Body of pancreas (tissue), 4 donors: Measurements from ENCODE around the gene SSX5. TPM values are rescaled to one million over a fixed set of nuclear protein-coding genes. Genes with fewer than 3 reads are reported as not detected.
"Not testable (repeated sequence)": the region's sequence is repeated elsewhere in the genome, so short reads cannot be mapped to it uniquely, and the experiment has no call there.

Experiments
- ATAC-seq: fragments of 150-250 bp; one replicate; pipeline ENCODE4 v1.9.1; 2016
- DNase-seq, 4 donors: peaks; one replicate each; pipeline ENCODE4 v3.0.0-alpha.2; 2019
- H3K27ac ChIP-seq, 4 donors: fragments of 200-600 bp; sonication (generic); 1 replicate in 3 of 4; 2 replicates in 1 of 4; pipeline versions ENCODE4 v1.5.1 to v1.6.1; 2016 to 2019; ENCODE audit warnings: mild to moderate bottlenecking in 1 of 4, mixed read lengths in 1 of 4, moderate library complexity in 1 of 4
- H3K27me3 ChIP-seq, 2 donors: fragments of 200-600 bp; sonication (generic); one replicate each; pipeline ENCODE4 v1.6.0; 2016; ENCODE audit warnings: mild to moderate bottlenecking in 1 of 2
- H3K36me3 ChIP-seq, 2 donors: fragments of 200-600 bp; sonication (generic); replicated peaks in 1 of 2; 2 replicates each; pipeline ENCODE4 v1.5.1; 2016; ENCODE audit warnings: low read depth in 2 of 2; ENCODE audit not compliant: insufficient read depth in 1 of 2
- H3K4me1 ChIP-seq: fragments of 200-600 bp; sonication (generic); one replicate; pipeline ENCODE4 v1.6.0; 2016
- H3K4me3 ChIP-seq, 2 donors: fragments of 200-600 bp; sonication (generic); 1 replicate in 1 of 2; 2 replicates in 1 of 2; pipeline ENCODE4 v1.5.1; 2016 to 2019
- H3K9me3 ChIP-seq, 3 donors: fragments of 200-600 bp; sonication (generic); 1 replicate in 2 of 3; 2 replicates in 1 of 3; pipeline ENCODE4 v1.5.1; 2016
- POLR2A ChIP-seq, 3 donors: fragments of 450-650 bp; IDR thresholded peaks; one replicate each; pipeline ENCODE4 v1.6.1; 2016; ENCODE audit warnings: antibody characterized with exemption in 3 of 3, mild to moderate bottlenecking in 2 of 3
- WGBS, 2 donors: methylation state at CpG; one replicate each; pipeline ENCODE4 v1.1.5; 2017; 5-methylcytosine and 5-hydroxymethylcytosine counted together
- intact Hi-C: fragments of 100-400 bp; cut with DNase I; formaldehyde crosslinking; loops from one replicate; pipeline ENCODE4 v1.15.1; 2023
- total RNA-seq, 2 donors: library from RNA; depleted of rRNA; stranded (reverse); fragments of >200 nt; gene quantifications; one replicate each; pipeline ENCODE4 v1.1.0, GENCODE V29; 2016
- TF ChIP-seq, protein P1 (sequence below), 7 experiments: fragments of 450-650 bp in 4 of 7; fragments of 200-600 bp in 3 of 7; sonication (generic) in 3 of 7; IDR thresholded peaks; one replicate each; pipeline ENCODE4 v1.5.1; 2016 to 2019; ENCODE audit warnings: antibody characterized with exemption in 7 of 7

The SSX5 gene, protein sequence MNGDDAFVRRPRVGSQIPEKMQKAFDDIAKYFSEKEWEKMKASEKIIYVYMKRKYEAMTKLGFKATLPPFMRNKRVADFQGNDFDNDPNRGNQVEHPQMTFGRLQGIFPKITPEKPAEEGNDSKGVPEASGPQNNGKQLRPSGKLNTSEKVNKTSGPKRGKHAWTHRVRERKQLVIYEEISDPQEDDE
- not detected for total RNA-seq

DNA sequence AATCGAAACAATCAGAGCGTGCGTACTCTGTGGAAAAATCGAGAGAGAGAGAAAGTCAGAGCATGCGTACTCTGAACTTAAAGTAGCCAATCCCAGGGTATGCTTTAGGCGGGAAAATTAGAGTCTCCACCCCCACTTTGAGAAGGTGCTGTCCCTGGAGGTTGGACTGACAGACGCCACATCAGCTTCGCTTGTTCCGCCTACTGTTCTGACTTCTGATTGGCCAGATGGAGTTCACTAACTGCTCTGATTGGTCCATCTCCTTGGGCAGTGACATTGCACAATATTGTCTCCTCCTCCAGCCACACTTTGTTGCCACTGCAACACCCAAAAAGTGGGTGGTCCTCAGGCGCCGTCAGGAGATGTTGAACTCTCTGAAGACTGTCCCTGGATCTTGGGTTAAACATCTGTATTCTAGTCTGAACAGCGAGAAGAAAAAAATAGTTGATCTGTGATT is at the start of gene SSX5:
Gene SSX5, minus strand, starts transcription at position 51 of the 457 bp plus-strand sequence. CDS start 1,437 bp downstream, outside the sequence.
- TF ChIP-seq POLR2A (IDR thresholded peaks at IDR 0.05) = no peak
- TF ChIP-seq, protein P1, sequence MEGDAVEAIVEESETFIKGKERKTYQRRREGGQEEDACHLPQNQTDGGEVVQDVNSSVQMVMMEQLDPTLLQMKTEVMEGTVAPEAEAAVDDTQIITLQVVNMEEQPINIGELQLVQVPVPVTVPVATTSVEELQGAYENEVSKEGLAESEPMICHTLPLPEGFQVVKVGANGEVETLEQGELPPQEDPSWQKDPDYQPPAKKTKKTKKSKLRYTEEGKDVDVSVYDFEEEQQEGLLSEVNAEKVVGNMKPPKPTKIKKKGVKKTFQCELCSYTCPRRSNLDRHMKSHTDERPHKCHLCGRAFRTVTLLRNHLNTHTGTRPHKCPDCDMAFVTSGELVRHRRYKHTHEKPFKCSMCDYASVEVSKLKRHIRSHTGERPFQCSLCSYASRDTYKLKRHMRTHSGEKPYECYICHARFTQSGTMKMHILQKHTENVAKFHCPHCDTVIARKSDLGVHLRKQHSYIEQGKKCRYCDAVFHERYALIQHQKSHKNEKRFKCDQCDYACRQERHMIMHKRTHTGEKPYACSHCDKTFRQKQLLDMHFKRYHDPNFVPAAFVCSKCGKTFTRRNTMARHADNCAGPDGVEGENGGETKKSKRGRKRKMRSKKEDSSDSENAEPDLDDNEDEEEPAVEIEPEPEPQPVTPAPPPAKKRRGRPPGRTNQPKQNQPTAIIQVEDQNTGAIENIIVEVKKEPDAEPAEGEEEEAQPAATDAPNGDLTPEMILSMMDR (IDR thresholded peaks at IDR 0.05) = no peak
- intact Hi-C loops = no loop called here
- ATAC-seq (no peak), DNase-seq (no peak)
- Histone ChIP-seq H3K36me3 (no peaks in the 10 kb centered on the region), H3K4me3 (no peak within 1 kb of the TSS), H3K9me3 (no peaks in the 10 kb centered on the region), H3K4me1 (no peaks in the 10 kb centered on the region), H3K27ac (no peak within 1 kb of the TSS), H3K27me3 (no peaks in the 10 kb centered on the region)
- WGBS, 2 donors = 82 to 89% methylated on average over 7 to 8 of the region's 12 CpGs

GRCh38 chrX:48224196-48224595 is 27.6 kb upstream of the SSX5 start:
- H3K36me3 ChIP-seq, intact Hi-C loops, H3K27me3 ChIP-seq, DNase-seq, H3K9me3 ChIP-seq, H3K4me1 ChIP-seq, ATAC-seq, H3K27ac ChIP-seq, H3K4me3 ChIP-seq: not testable (repeated sequence)
- 100% methylated on average over 1 of the region's 4 CpGs for WGBS, 2 donors

- H3K4me3 ChIP-seq, H3K4me1 ChIP-seq, H3K36me3 ChIP-seq, DNase-seq, intact Hi-C loops, H3K27me3 ChIP-seq, ATAC-seq, H3K9me3 ChIP-seq, H3K27ac ChIP-seq: not testable (repeated sequence)
- WGBS, 2 donors = 16% methylated on average over 4 of the region's 4 CpGs; no CpG with 5 or more reads in 1 of the 2 donors
Measured at GRCh38 chrX:48214341-48214740, 17.7 kb upstream of the SSX5 start.

DNA sequence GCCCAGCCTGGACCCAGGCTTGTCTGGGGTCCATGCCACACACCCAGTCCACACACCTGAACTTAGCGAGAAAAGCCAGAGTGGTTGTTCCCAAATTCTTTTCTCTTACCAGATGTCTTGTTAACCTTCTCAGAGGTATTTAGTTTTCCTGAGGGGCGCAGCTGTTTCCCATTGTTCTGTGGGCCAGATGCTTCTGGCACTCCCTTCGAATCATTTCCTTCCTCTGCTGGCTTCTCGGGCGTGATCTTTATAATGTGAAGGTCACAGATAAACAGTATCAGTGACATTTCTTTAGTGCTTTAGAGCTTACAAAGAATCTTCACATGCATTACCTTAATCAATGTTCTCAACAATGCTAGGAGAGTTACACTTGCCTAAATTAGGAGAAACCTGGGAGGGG is 6.6 kb downstream of the SSX5 start:
- H3K9me3 ChIP-seq, H3K4me1 ChIP-seq, intact Hi-C loops, H3K36me3 ChIP-seq, H3K27me3 ChIP-seq, H3K4me3 ChIP-seq, H3K27ac ChIP-seq, ATAC-seq, DNase-seq: not testable (repeated sequence)
- 33 to 60% methylated on average over 1 to 5 of the region's 5 CpGs for WGBS, 2 donors

DNA sequence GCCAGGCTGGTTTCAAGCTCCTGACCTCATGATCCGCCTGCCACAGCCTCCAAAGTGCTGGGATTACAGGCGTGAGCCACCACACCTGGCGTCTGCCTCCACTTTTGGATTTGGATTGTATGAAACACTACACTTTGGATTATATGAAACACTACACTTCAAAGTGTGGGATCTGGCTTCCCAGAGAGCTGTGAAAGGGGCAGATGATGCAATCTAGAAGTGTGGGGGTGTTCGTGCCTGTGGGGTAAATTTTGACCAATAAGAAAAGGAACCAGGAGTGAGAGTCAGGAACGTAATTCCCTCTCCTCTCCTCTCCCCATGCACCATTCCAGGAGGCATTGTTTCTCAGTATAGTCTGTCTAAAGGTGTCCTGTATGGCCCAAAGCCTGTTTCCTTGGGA is 14.7 kb downstream of the SSX5 start:
- 61 to 90% methylated on average over 2 to 5 of the region's 5 CpGs for WGBS, 2 donors
- intact Hi-C loops, ATAC-seq: not testable (repeated sequence)

DNA sequence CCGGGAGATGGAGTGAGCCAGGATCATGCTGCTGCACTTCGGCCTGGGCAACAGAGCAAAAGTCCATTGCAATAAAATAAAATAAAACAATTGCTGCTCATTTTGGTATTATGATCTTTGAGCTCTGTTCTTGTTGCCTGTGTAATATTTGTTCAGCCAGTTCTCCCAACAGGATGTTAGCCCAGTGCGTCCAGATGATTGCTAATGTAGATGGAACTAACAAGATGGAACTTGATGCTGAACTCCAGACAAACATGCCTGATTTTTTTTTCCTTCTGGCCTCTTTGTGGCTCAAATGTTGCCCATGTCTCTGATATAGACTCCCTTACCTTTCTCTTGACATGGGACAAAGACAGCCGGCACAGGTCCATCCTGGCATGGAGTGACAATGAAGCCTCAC is 15.8 kb downstream of the SSX5 start:
- intact Hi-C loops = no loop called here
- DNase-seq = no peak
- no peak overlapping the region for H3K27ac ChIP-seq
- 88 to 92% methylated on average over 2 to 4 of the region's 4 CpGs for WGBS, 2 donors
- H3K9me3 ChIP-seq = no peaks in the 10 kb centered on the region
- no peaks in the 10 kb centered on the region for H3K4me1 ChIP-seq
- no peak overlapping the region for H3K4me3 ChIP-seq
- TF ChIP-seq POLR2A (IDR thresholded peaks at IDR 0.05) = no peak
- TF ChIP-seq, protein P1 (IDR thresholded peaks at IDR 0.05) = no peak
- no peaks in the 10 kb centered on the region for H3K27me3 ChIP-seq
- ATAC-seq = no peak
- no peaks in the 10 kb centered on the region for H3K36me3 ChIP-seq

More for the DNA sequence above, 14.7 kb downstream of the SSX5 start:
- not testable (repeated sequence) for H3K4me3 ChIP-seq, H3K27ac ChIP-seq, H3K9me3 ChIP-seq, H3K27me3 ChIP-seq, H3K4me1 ChIP-seq, DNase-seq, H3K36me3 ChIP-seq

DNA sequence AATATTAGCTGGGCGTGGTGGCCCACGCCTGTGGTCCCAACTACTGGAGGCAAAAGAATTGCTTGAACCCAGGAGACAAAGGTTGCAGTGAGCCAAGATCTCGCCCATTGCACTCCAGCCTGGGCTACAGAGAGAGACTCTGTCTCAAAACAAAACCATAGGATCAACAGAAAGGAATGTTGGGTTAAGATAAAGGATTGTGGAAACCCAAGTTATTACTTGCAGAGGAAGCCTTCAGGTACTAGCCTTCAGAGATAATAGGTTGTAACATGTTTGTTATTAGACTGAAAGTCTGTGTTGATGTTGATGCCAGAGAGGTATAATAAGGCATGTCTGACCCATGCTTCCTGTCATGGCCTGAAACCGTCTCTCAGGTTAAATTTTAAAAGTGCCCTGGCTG is 16.9 kb downstream of the SSX5 start:
- DNase-seq = no peak
- Histone ChIP-seq H3K36me3 (no peaks in the 10 kb centered on the region), H3K27me3 (no peaks in the 10 kb centered on the region), H3K9me3 (no peaks in the 10 kb centered on the region), H3K27ac (no peak overlapping the region), H3K4me1 (no peaks in the 10 kb centered on the region), H3K4me3 (no peak overlapping the region)
- WGBS, 2 donors = 88 to 100% methylated on average over 1 to 4 of the region's 4 CpGs
- no peak for TF ChIP-seq POLR2A (IDR thresholded peaks at IDR 0.05)
- TF ChIP-seq, protein P1 (IDR thresholded peaks at IDR 0.05) = no peak
- ATAC-seq = no peak
- intact Hi-C loops = no loop called here

- ATAC-seq, H3K4me1 ChIP-seq, H3K36me3 ChIP-seq, H3K9me3 ChIP-seq, intact Hi-C loops, H3K4me3 ChIP-seq, DNase-seq, H3K27ac ChIP-seq, H3K27me3 ChIP-seq: not testable (repeated sequence)
- 46 to 67% methylated on average over 4 of the region's 7 CpGs for WGBS, 2 donors
Measured at GRCh38 chrX:48166322-48166721, 30.3 kb downstream of the SSX5 start.
